ENCODE data around the gene ZSWIM3. TPM values are rescaled to one million over a fixed set of nuclear protein-coding genes. Genes with fewer than 3 reads are reported as not detected.

ZSWIM3 gene
- total and polyA plus RNA-seq, 4 donors: 0.56 to 4.2 (median 2.3) TPM

DNA sequence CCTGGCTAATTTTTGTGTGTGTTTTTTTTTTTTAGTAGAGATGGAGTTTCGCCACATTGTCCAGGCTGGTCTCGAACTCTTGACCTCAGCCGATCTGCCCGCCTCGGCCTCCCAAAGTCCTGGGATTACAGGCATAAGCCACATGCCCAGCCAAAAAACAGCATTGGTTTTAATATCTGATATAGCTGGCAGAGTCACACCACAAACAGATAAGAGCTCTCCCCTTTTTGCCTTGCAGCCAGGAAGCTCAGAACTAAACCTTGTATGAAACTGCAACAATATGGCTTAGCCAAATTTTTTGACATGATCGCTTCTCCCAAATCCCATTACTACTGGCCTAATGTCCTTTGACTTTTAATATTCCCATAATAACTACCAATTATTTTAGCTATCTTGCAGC lies 5.1 kb upstream of the ZSWIM3 start:
- WGBS: 98% methylated on average over 6 of the region's 6 CpGs
- TF ChIP-seq YY1 (IDR thresholded peaks at IDR 0.05): no peak
- no peak for TF ChIP-seq HNF4G (IDR thresholded peaks at IDR 0.05)
- no peak for TF ChIP-seq SP1 (IDR thresholded peaks at IDR 0.05)
- TF ChIP-seq, protein P1, sequence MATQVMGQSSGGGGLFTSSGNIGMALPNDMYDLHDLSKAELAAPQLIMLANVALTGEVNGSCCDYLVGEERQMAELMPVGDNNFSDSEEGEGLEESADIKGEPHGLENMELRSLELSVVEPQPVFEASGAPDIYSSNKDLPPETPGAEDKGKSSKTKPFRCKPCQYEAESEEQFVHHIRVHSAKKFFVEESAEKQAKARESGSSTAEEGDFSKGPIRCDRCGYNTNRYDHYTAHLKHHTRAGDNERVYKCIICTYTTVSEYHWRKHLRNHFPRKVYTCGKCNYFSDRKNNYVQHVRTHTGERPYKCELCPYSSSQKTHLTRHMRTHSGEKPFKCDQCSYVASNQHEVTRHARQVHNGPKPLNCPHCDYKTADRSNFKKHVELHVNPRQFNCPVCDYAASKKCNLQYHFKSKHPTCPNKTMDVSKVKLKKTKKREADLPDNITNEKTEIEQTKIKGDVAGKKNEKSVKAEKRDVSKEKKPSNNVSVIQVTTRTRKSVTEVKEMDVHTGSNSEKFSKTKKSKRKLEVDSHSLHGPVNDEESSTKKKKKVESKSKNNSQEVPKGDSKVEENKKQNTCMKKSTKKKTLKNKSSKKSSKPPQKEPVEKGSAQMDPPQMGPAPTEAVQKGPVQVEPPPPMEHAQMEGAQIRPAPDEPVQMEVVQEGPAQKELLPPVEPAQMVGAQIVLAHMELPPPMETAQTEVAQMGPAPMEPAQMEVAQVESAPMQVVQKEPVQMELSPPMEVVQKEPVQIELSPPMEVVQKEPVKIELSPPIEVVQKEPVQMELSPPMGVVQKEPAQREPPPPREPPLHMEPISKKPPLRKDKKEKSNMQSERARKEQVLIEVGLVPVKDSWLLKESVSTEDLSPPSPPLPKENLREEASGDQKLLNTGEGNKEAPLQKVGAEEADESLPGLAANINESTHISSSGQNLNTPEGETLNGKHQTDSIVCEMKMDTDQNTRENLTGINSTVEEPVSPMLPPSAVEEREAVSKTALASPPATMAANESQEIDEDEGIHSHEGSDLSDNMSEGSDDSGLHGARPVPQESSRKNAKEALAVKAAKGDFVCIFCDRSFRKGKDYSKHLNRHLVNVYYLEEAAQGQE (IDR thresholded peaks at IDR 0.05): no peak
- no peak for TF ChIP-seq FOXA2 (IDR thresholded peaks at IDR 0.05)
- no peak for TF ChIP-seq TAF1 (conservative IDR thresholded peaks at IDR 0.05)
- no peak for TF ChIP-seq NR2F2 (IDR thresholded peaks at IDR 0.05)
- TF ChIP-seq JUND (IDR thresholded peaks at IDR 0.05): no peak
- TF ChIP-seq MAX (IDR thresholded peaks at IDR 0.05): no peak
- no peak for TF ChIP-seq RAD21 (IDR thresholded peaks at IDR 0.05)
- TF ChIP-seq HNF4A (conservative IDR thresholded peaks at IDR 0.05): no peak
- TF ChIP-seq ATF3 (IDR thresholded peaks at IDR 0.05): no peak
- no peak for TF ChIP-seq CTCF (IDR thresholded peaks at IDR 0.05; ENCODE audit: low read depth, low read length, missing input control)
- TF ChIP-seq, protein P2, sequence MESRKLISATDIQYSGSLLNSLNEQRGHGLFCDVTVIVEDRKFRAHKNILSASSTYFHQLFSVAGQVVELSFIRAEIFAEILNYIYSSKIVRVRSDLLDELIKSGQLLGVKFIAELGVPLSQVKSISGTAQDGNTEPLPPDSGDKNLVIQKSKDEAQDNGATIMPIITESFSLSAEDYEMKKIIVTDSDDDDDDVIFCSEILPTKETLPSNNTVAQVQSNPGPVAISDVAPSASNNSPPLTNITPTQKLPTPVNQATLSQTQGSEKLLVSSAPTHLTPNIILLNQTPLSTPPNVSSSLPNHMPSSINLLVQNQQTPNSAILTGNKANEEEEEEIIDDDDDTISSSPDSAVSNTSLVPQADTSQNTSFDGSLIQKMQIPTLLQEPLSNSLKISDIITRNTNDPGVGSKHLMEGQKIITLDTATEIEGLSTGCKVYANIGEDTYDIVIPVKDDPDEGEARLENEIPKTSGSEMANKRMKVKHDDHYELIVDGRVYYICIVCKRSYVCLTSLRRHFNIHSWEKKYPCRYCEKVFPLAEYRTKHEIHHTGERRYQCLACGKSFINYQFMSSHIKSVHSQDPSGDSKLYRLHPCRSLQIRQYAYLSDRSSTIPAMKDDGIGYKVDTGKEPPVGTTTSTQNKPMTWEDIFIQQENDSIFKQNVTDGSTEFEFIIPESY (IDR thresholded peaks at IDR 0.05): no peak
- no peak for TF ChIP-seq FOXA1 (IDR thresholded peaks at IDR 0.05)
- peaks cover 3 to 17% (median 10%) of the 10 kb centered on the region in 4 donors for H3K36me3 ChIP-seq (ENCODE audit: control insufficient read depth in 4 of 4, insufficient read depth in 3 of 4, low read depth in 1 of 4, low read length in 3 of 4)
- H3K27me3 ChIP-seq (ENCODE audit: control insufficient read depth in 4 of 4, insufficient read depth in 4 of 4, low read length in 3 of 4): no peaks in the 10 kb centered on the region
- no peak overlapping the region for H3K9ac ChIP-seq (ENCODE audit: low read depth in 1 of 2, low read length in 2 of 2)
- no peak overlapping the region for H3K27ac ChIP-seq (ENCODE audit: low read depth in 1 of 2, low read length in 2 of 2)
- no peaks in the 10 kb centered on the region for H3K9me3 ChIP-seq (ENCODE audit: control insufficient read depth in 4 of 4, low read length in 3 of 4)
- peaks cover 8 to 22% (median 14%) of the 10 kb centered on the region in 4 donors for H3K4me1 ChIP-seq (ENCODE audit: control insufficient read depth in 4 of 4, insufficient read depth in 4 of 4, low read length in 3 of 4)
- no peak for DNase-seq (ENCODE audit: low spot score)
- H3K4me3 ChIP-seq (ENCODE audit: low read depth in 1 of 3, low read length in 3 of 3): no peak overlapping the region

DNA sequence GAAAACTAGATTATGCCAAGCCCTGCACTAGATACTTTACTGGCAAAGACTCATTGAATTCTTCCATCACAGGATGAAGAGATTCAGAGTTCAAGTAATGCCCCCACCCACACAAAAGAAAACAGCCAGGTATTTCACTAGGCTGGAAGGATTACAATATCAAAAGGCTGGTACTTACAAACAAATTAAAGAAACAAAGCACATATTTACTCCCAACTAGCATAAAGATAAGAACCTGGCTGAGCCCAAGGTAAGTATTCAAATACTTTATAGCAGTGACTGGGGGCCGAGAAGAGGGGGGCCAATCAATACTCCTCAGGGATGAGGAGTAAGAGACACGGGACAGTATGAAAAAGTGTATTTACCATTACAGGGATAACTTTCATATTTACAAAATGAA lies 3.9 kb upstream of the ZSWIM3 start:
- H3K4me3 ChIP-seq (ENCODE audit: low read depth in 1 of 3, low read length in 3 of 3): no peak overlapping the region
- H3K4me1 ChIP-seq (ENCODE audit: control insufficient read depth in 4 of 4, insufficient read depth in 4 of 4, low read length in 3 of 4): peaks cover 12 to 28% (median 22%) of the 10 kb centered on the region in 4 donors
- WGBS: 94% methylated on average over 2 of the region's 2 CpGs
- TF ChIP-seq FOXA2 (IDR thresholded peaks at IDR 0.05): no peak
- no peak for TF ChIP-seq RAD21 (IDR thresholded peaks at IDR 0.05)
- TF ChIP-seq HNF4G (IDR thresholded peaks at IDR 0.05): no peak
- TF ChIP-seq, protein P2 (IDR thresholded peaks at IDR 0.05): no peak
- TF ChIP-seq FOXA1 (IDR thresholded peaks at IDR 0.05): no peak
- no peak for TF ChIP-seq RXRA (IDR thresholded peaks at IDR 0.05)
- TF ChIP-seq, protein P1 (IDR thresholded peaks at IDR 0.05): no peak
- TF ChIP-seq HNF4A (conservative IDR thresholded peaks at IDR 0.05): no peak
- H3K27ac ChIP-seq (ENCODE audit: low read depth in 1 of 2, low read length in 2 of 2): no peak overlapping the region
- no peaks in the 10 kb centered on the region for H3K9me3 ChIP-seq (ENCODE audit: control insufficient read depth in 4 of 4, low read length in 3 of 4)
- no peak overlapping the region for H3K9ac ChIP-seq (ENCODE audit: low read depth in 1 of 2, low read length in 2 of 2)
- H3K27me3 ChIP-seq (ENCODE audit: control insufficient read depth in 4 of 4, insufficient read depth in 4 of 4, low read length in 3 of 4): no peaks in the 10 kb centered on the region
- DNase-seq (ENCODE audit: low spot score): no peak
- peaks cover 3 to 11% (median 7%) of the 10 kb centered on the region in 4 donors for H3K36me3 ChIP-seq (ENCODE audit: control insufficient read depth in 4 of 4, insufficient read depth in 3 of 4, low read depth in 1 of 4, low read length in 3 of 4)

Measured in liver (tissue), 9 donors.